ENCODE results near the gene SYDE1.

Gene SYDE1

GRCh38 chr19:15112385-15112784, 5.2 kb downstream of the SYDE1 start:
- ATAC-seq (ENCODE audit: insufficient read depth, low read depth), result no peak
- peaks cover 29% of the 10 kb centered on the region for H3K36me3 ChIP-seq (ENCODE audit: insufficient read depth, low read length)
- TF ChIP-seq EZH2 (IDR thresholded peaks at IDR 0.05; ENCODE audit: borderline replicate concordance, low read depth, low read length, severe bottlenecking) (no peak), CTCF (IDR thresholded peaks at IDR 0.05; ENCODE audit: borderline replicate concordance, extremely low read depth, low read length, poor library complexity, severe bottlenecking) (peak; percentile 15)
- no peaks in the 10 kb centered on the region for H3K79me2 ChIP-seq (ENCODE audit: insufficient read depth, low read length)
- no peaks in the 10 kb centered on the region for H3K9me3 ChIP-seq (ENCODE audit: insufficient read depth, low read length, severe bottlenecking)
- no peaks in the 10 kb centered on the region for H3K4me1 ChIP-seq (ENCODE audit: insufficient read depth, low read length)
- DNase-seq, result no peak
- H3K4me3 ChIP-seq (ENCODE audit: low read depth in 1 of 2, low read length in 2 of 2), result no peak overlapping the region
- H4K20me1 ChIP-seq (ENCODE audit: insufficient read depth, low read length), result peaks cover 3% of the 10 kb centered on the region; the same call in 1 of the 2 replicates
- H3K27ac ChIP-seq (ENCODE audit: low read length), result no peak overlapping the region
- H2AFZ ChIP-seq (ENCODE audit: low read depth, low read length), result no peak overlapping the region
- no peaks in the 10 kb centered on the region for H3K27me3 ChIP-seq (ENCODE audit: insufficient read depth, low read length, poor library complexity)
- H3K4me2 ChIP-seq (ENCODE audit: insufficient read depth, low read length), result no peak overlapping the region
- H3K9ac ChIP-seq (ENCODE audit: low read depth, low read length), result no peak overlapping the region

- Histone ChIP-seq H3K4me3 (ENCODE audit: low read depth in 1 of 2, low read length in 2 of 2) (no peak overlapping the region), H3K4me1 (ENCODE audit: insufficient read depth, low read length) (no peaks in the 10 kb centered on the region), H2AFZ (ENCODE audit: low read depth, low read length) (no peak overlapping the region), H3K9ac (ENCODE audit: low read depth, low read length) (no peak overlapping the region), H3K9me3 (ENCODE audit: insufficient read depth, low read length, severe bottlenecking) (no peaks in the 10 kb centered on the region), H3K27ac (ENCODE audit: low read length) (no peak overlapping the region), H3K79me2 (ENCODE audit: insufficient read depth, low read length) (no peaks in the 10 kb centered on the region), H3K4me2 (ENCODE audit: insufficient read depth, low read length) (no peak overlapping the region), H3K36me3 (ENCODE audit: insufficient read depth, low read length) (peaks cover 40% of the 10 kb centered on the region), H3K27me3 (ENCODE audit: insufficient read depth, low read length, poor library complexity) (no peaks in the 10 kb centered on the region), H4K20me1 (ENCODE audit: insufficient read depth, low read length) (peaks cover 3% of the 10 kb centered on the region; the same call in 1 of the 2 replicates)
- ATAC-seq (ENCODE audit: insufficient read depth, low read depth) (no peak; the same call in 2 of the 3 replicates), DNase-seq (no peak)
- TF ChIP-seq EZH2 (IDR thresholded peaks at IDR 0.05; ENCODE audit: borderline replicate concordance, low read depth, low read length, severe bottlenecking), result no peak
- no peak for TF ChIP-seq CTCF (IDR thresholded peaks at IDR 0.05; ENCODE audit: borderline replicate concordance, extremely low read depth, low read length, poor library complexity, severe bottlenecking)
These were observed 6.3 kb downstream of the SYDE1 start for GRCh38 chr19:15113245-15114152.

GRCh38 chr19:15114153-15114540, 6.9 kb downstream of the SYDE1 start:
- no peak overlapping the region for H3K27ac ChIP-seq (ENCODE audit: low read length)
- H3K4me3 ChIP-seq (ENCODE audit: low read depth in 1 of 2, low read length in 2 of 2), result no peak overlapping the region
- H3K79me2 ChIP-seq (ENCODE audit: insufficient read depth, low read length), result no peaks in the 10 kb centered on the region
- H3K9ac ChIP-seq (ENCODE audit: low read depth, low read length), result no peak overlapping the region
- no peak overlapping the region for H3K4me2 ChIP-seq (ENCODE audit: insufficient read depth, low read length)
- no peak for ATAC-seq (ENCODE audit: insufficient read depth, low read depth)
- no peak overlapping the region for H2AFZ ChIP-seq (ENCODE audit: low read depth, low read length)
- no peak for DNase-seq
- no peak for TF ChIP-seq EZH2 (IDR thresholded peaks at IDR 0.05; ENCODE audit: borderline replicate concordance, low read depth, low read length, severe bottlenecking)
- TF ChIP-seq CTCF (IDR thresholded peaks at IDR 0.05; ENCODE audit: borderline replicate concordance, extremely low read depth, low read length, poor library complexity, severe bottlenecking), result no peak
- peaks cover 3% of the 10 kb centered on the region; the same call in 1 of the 2 replicates for H4K20me1 ChIP-seq (ENCODE audit: insufficient read depth, low read length)
- no peaks in the 10 kb centered on the region for H3K4me1 ChIP-seq (ENCODE audit: insufficient read depth, low read length)
- H3K36me3 ChIP-seq (ENCODE audit: insufficient read depth, low read length), result peaks cover 47% of the 10 kb centered on the region
- H3K9me3 ChIP-seq (ENCODE audit: insufficient read depth, low read length, severe bottlenecking), result no peaks in the 10 kb centered on the region
- no peaks in the 10 kb centered on the region for H3K27me3 ChIP-seq (ENCODE audit: insufficient read depth, low read length, poor library complexity)

Data from DND-41 (cell line).